ENCODE results near the gene RPL37.

RPL37 gene

GRCh38 chr5:40781843-40782409 is 53.1 kb downstream of the RPL37 start:
- H3F3A ChIP-seq (ENCODE audit: insufficient read depth, low read length), result no peaks in the 10 kb centered on the region
- H3K9me3 ChIP-seq (replicated peaks; ENCODE audit: insufficient read depth, low read length), result no peaks in the 10 kb centered on the region
- no peaks in the 10 kb centered on the region for H3K27me3 ChIP-seq (replicated peaks; ENCODE audit: insufficient read depth, low read length)
- no peak overlapping the region for H3K9ac ChIP-seq (ENCODE audit: low read length)
- H3K9me2 ChIP-seq (replicated peaks; ENCODE audit: insufficient read depth, low read length), result no peaks in the 10 kb centered on the region
- H3K36me3 ChIP-seq (replicated peaks; ENCODE audit: insufficient read depth, low read length), result no peaks in the 10 kb centered on the region
- no peaks in the 10 kb centered on the region for H3K4me1 ChIP-seq (ENCODE audit: low read length)
- no peak for DNase-seq
- TF ChIP-seq EZH2phosphoT487 (IDR thresholded peaks at IDR 0.05; ENCODE audit: low read length) (no peak), EZH2 (optimal IDR thresholded peaks at IDR 0.05; ENCODE audit: low read depth, low read length) (no peak)
- TF ChIP-seq, protein P1, sequence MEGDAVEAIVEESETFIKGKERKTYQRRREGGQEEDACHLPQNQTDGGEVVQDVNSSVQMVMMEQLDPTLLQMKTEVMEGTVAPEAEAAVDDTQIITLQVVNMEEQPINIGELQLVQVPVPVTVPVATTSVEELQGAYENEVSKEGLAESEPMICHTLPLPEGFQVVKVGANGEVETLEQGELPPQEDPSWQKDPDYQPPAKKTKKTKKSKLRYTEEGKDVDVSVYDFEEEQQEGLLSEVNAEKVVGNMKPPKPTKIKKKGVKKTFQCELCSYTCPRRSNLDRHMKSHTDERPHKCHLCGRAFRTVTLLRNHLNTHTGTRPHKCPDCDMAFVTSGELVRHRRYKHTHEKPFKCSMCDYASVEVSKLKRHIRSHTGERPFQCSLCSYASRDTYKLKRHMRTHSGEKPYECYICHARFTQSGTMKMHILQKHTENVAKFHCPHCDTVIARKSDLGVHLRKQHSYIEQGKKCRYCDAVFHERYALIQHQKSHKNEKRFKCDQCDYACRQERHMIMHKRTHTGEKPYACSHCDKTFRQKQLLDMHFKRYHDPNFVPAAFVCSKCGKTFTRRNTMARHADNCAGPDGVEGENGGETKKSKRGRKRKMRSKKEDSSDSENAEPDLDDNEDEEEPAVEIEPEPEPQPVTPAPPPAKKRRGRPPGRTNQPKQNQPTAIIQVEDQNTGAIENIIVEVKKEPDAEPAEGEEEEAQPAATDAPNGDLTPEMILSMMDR (IDR thresholded peaks at IDR 0.05; ENCODE audit: low read length), result no peak
- no peak overlapping the region for H3K4me3 ChIP-seq (ENCODE audit: low read length)
- H3K79me2 ChIP-seq (ENCODE audit: low read length), result peaks cover 83% of the 10 kb centered on the region
- no peak overlapping the region for H2AFZ ChIP-seq (ENCODE audit: low read length)
- H3K27ac ChIP-seq (ENCODE audit: low read length), result no peak overlapping the region
- H3K4me2 ChIP-seq (ENCODE audit: low read depth, low read length), result no peak overlapping the region
- H4K20me1 ChIP-seq (ENCODE audit: insufficient read depth, low read length), result 0 out of 2 replicates have a peak, but pooled peaks cover 3% of the 10 kb centered on the region

DNA sequence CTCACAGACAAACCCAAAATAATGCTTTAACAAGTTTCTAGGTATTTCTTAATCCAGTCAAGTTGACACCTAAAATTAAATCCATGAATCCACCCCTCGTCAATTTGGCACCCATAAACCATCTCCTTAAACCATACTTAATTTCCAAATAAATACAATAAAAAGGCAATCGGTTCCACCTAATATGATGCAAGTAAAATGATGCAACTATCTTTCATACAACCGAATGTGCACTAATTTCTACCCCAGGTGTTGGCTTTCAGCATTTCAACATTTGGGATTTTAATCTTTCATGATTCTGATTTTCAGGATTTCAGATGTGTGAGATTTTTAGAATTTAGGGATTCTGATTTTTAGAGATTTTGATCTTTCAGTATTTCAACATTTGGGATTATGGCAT is 54.2 kb downstream of the RPL37 start:
- H3K4me3 ChIP-seq (ENCODE audit: low read length), result no peak overlapping the region

DNA sequence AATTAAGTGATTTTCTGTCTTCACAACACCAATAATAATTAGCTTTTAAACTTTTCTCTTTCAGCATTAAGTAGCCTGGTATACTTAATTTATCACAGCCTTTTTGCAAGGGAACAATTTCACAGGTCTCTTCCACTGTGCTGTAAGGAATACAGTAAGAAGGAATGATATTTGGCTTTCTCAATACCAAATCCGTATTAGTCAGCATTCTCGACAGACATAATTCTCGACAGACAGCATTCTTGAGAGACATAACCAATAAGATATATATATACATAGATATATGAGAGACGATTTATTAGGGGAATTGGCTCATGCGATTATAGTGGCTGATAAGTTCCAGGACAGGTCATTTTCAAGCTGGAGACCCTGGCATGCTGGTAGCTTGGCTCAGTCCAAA is 54.8 kb downstream of the RPL37 start:
- H3K36me3 ChIP-seq (replicated peaks; ENCODE audit: insufficient read depth, low read length), result no peaks in the 10 kb centered on the region; the same call in 1 of the 2 replicates
- no peaks in the 10 kb centered on the region for H3K27me3 ChIP-seq (replicated peaks; ENCODE audit: insufficient read depth, low read length)
- H2AFZ ChIP-seq (ENCODE audit: low read length), result no peak overlapping the region
- no peak for DNase-seq
- H4K20me1 ChIP-seq (ENCODE audit: insufficient read depth, low read length), result 0 out of 2 replicates have a peak, but pooled peaks cover 3% of the 10 kb centered on the region
- H3K79me2 ChIP-seq (ENCODE audit: low read length), result peaks cover 66% of the 10 kb centered on the region
- no peak overlapping the region for H3K4me3 ChIP-seq (ENCODE audit: low read length)
- TF ChIP-seq, protein P1 (IDR thresholded peaks at IDR 0.05; ENCODE audit: low read length), result no peak
- TF ChIP-seq EZH2 (optimal IDR thresholded peaks at IDR 0.05; ENCODE audit: low read depth, low read length), result no peak
- TF ChIP-seq EZH2phosphoT487 (IDR thresholded peaks at IDR 0.05; ENCODE audit: low read length), result no peak
- no peak overlapping the region for H3K27ac ChIP-seq (ENCODE audit: low read length)
- no peak overlapping the region for H3K9ac ChIP-seq (ENCODE audit: low read length)
- no peaks in the 10 kb centered on the region for H3F3A ChIP-seq (ENCODE audit: insufficient read depth, low read length)
- no peaks in the 10 kb centered on the region for H3K9me3 ChIP-seq (replicated peaks; ENCODE audit: insufficient read depth, low read length)
- no peak overlapping the region for H3K4me2 ChIP-seq (ENCODE audit: low read depth, low read length)
- no peaks in the 10 kb centered on the region for H3K4me1 ChIP-seq (ENCODE audit: low read length)
- no peaks in the 10 kb centered on the region for H3K9me2 ChIP-seq (replicated peaks; ENCODE audit: insufficient read depth, low read length)

More for the DNA sequence above, 54.2 kb downstream of the RPL37 start:
- Histone ChIP-seq H3K36me3 (replicated peaks; ENCODE audit: insufficient read depth, low read length) (no peaks in the 10 kb centered on the region), H2AFZ (ENCODE audit: low read length) (no peak overlapping the region), H3K4me1 (ENCODE audit: low read length) (no peaks in the 10 kb centered on the region), H3K27ac (ENCODE audit: low read length) (no peak overlapping the region), H3K9me3 (replicated peaks; ENCODE audit: insufficient read depth, low read length) (no peaks in the 10 kb centered on the region), H3K27me3 (replicated peaks; ENCODE audit: insufficient read depth, low read length) (no peaks in the 10 kb centered on the region), H3K79me2 (ENCODE audit: low read length) (peaks cover 73% of the 10 kb centered on the region), H4K20me1 (ENCODE audit: insufficient read depth, low read length) (0 out of 2 replicates have a peak, but pooled peaks cover 3% of the 10 kb centered on the region), H3K9me2 (replicated peaks; ENCODE audit: insufficient read depth, low read length) (no peaks in the 10 kb centered on the region), H3K9ac (ENCODE audit: low read length) (no peak overlapping the region), H3F3A (ENCODE audit: insufficient read depth, low read length) (no peaks in the 10 kb centered on the region), H3K4me2 (ENCODE audit: low read depth, low read length) (no peak overlapping the region)
- no peak for DNase-seq
- no peak for TF ChIP-seq EZH2phosphoT487 (IDR thresholded peaks at IDR 0.05; ENCODE audit: low read length)
- TF ChIP-seq, protein P1 (IDR thresholded peaks at IDR 0.05; ENCODE audit: low read length), result no peak
- no peak for TF ChIP-seq EZH2 (optimal IDR thresholded peaks at IDR 0.05; ENCODE audit: low read depth, low read length)

All from MM.1S (cell line).